GM19035 (cell line): Measurements from ENCODE around the gene C16orf96.

Source experiments
- ATAC-seq: cut with Tn5 transposase; IDR thresholded peaks from one replicate; pipeline ENCODE4 v1.9.1; 2021; ENCODE audit not compliant: unreplicated experiment

C16orf96 gene

GRCh38 chr16:4556112-4556511 is at the start of gene C16orf96:
TSS of gene C16orf96 (plus strand) at chr16:4556340. CDS start at chr16:4556490, 150 bp downstream.
- no peak for ATAC-seq

- no peak for ATAC-seq
Measured at GRCh38 chr16:4506450-4506849, 49.7 kb upstream of the C16orf96 start.

GRCh38 chr16:4507588-4508345 is 48.4 kb upstream of the C16orf96 start:
- no peak for ATAC-seq

GRCh38 chr16:4508806-4509205 is 47.3 kb upstream of the C16orf96 start:
- no peak for ATAC-seq

- ATAC-seq, result no peak
Measured at GRCh38 chr16:4509420-4509819, 46.7 kb upstream of the C16orf96 start.

- ATAC-seq, result no peak
Measured at GRCh38 chr16:4510131-4510530, 46.0 kb upstream of the C16orf96 start.

GRCh38 chr16:4510747-4511426 is 45.3 kb upstream of the C16orf96 start:
- ATAC-seq, result no peak

- ATAC-seq, result no peak
Measured at GRCh38 chr16:4511441-4512082, 44.6 kb upstream of the C16orf96 start.

- no peak for ATAC-seq
Measured at GRCh38 chr16:4512473-4512872, 43.7 kb upstream of the C16orf96 start.

- ATAC-seq, result no peak
Measured at GRCh38 chr16:4513086-4513860, 42.9 kb upstream of the C16orf96 start.

GRCh38 chr16:4513881-4514280 is 42.3 kb upstream of the C16orf96 start:
- ATAC-seq, result no peak

GRCh38 chr16:4514606-4515005 is 41.5 kb upstream of the C16orf96 start:
- ATAC-seq, result no peak

- no peak for ATAC-seq
Measured at GRCh38 chr16:4515611-4516233, 40.4 kb upstream of the C16orf96 start.

GRCh38 chr16:4517812-4518680 is 38.1 kb upstream of the C16orf96 start:
- no peak for ATAC-seq

GRCh38 chr16:4519274-4520058 is 36.7 kb upstream of the C16orf96 start:
- ATAC-seq, result no peak

- no peak for ATAC-seq
Measured at GRCh38 chr16:4520913-4521312, 35.2 kb upstream of the C16orf96 start.

- no peak for ATAC-seq
Measured at GRCh38 chr16:4522051-4522581, 34.0 kb upstream of the C16orf96 start.

GRCh38 chr16:4523686-4524085 is 32.5 kb upstream of the C16orf96 start:
- ATAC-seq, result no peak

GRCh38 chr16:4524571-4524970 is 31.6 kb upstream of the C16orf96 start:
- ATAC-seq, result no peak
